GM19467 (cell line): ENCODE data around the gene NKX3-2.
A peak's percentile ranks its signal among the peaks of the same experiment; 100 is the strongest.

Source experiments
- ATAC-seq: cut with Tn5 transposase; IDR thresholded peaks from one replicate; pipeline ENCODE4 v1.9.1; 2021; ENCODE audit warnings: mild to moderate bottlenecking, moderate library complexity; ENCODE audit not compliant: unreplicated experiment

Gene NKX3-2

GRCh38 chr4:13546142-13546940 lies 2.0 kb upstream of the NKX3-2 start:
- ATAC-seq = no peak

DNA sequence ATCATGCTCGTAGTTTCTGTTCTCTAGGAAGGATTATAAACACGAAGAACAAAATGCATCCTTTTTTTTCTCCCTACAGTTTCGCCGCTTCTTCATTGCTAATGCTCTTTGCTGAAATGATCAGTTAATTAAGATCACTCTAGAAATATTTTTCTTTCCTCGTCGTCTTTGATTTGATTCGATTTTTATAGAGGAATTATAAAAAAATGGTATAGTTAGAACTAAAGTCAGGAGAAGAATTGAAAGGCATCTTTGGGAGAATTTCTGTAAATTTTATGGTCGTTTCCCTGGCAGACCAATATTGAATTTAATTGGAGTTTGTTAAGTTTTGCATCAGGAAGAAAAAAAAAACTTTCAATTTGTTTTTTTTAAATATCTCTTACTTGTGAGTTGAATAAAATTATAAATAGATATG lies 1.1 kb upstream of the NKX3-2 start:
- ATAC-seq = no peak

GRCh38 chr4:13544606-13545393 lies 492 bp upstream of the NKX3-2 start:
- peak; percentile 42 for ATAC-seq

DNA sequence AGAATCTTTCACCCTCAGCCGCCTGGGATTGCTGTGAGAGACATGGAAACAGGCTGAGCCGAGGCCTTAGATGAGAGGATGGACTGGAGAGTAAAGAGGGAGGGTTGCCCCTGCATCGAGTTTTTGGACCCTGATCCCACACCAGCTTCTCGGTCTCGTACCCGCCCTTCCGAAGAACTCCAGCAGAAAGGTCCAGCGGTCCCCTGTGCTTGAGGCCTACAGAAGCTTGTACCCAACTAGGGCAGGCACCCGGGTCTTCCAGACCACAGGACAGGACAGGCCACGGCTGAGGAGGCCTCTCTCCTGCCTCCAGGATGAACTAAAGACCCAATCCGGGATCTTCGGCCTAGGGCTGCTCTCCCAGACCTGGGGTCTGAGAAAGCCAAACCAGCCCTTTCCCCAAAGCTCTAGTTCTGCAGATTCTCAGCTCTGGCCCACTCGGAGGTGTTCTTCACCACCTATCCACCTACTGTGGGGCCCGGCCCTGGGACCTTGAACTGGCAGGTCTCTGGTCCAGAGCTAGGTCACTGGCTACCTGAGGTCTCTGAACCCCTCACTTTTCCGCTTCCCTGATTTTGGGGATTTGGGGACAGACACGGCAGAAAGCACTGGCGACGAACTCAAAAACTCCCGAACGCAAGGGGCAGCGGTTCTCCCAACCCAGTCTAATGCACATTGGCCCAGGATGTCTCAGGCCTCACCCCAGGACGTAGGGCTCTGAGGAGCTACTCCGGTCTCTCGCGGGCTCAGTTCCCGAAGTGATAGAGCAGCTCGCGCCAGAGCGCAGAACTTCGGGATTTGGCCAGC lies 1.1 kb downstream of the NKX3-2 start:
- no peak for ATAC-seq

DNA sequence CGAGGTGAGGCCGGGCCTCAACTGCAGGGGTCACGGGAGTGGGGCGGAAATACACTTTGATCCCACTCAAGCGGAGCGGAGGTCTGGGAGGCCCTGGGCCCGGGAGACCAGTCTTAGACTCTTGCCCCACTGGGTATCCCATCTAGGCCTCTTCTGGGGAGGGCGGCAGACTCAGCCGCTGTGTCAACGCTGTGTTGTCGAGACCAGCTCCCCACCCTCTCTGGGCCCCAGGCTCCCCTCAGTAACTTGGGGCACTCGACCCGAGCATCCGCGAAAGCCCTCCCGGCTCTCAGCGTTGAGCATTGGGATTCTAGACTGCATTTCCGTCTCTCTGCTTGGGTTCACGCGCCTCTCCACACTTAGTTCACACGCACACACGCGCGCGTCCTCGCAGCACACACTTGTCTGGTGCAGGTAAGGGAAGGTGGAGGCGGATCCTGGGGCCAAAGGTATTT lies 1.7 kb downstream of the NKX3-2 start:
- no peak for ATAC-seq

GRCh38 chr4:13541720-13542576 lies 2.4 kb downstream of the NKX3-2 start:
- ATAC-seq = no peak

- ATAC-seq = no peak
Observed at GRCh38 chr4:13541176-13541604, 3.1 kb downstream of the NKX3-2 start.

- no peak for ATAC-seq
Observed at GRCh38 chr4:13540446-13541175, 3.7 kb downstream of the NKX3-2 start.

DNA sequence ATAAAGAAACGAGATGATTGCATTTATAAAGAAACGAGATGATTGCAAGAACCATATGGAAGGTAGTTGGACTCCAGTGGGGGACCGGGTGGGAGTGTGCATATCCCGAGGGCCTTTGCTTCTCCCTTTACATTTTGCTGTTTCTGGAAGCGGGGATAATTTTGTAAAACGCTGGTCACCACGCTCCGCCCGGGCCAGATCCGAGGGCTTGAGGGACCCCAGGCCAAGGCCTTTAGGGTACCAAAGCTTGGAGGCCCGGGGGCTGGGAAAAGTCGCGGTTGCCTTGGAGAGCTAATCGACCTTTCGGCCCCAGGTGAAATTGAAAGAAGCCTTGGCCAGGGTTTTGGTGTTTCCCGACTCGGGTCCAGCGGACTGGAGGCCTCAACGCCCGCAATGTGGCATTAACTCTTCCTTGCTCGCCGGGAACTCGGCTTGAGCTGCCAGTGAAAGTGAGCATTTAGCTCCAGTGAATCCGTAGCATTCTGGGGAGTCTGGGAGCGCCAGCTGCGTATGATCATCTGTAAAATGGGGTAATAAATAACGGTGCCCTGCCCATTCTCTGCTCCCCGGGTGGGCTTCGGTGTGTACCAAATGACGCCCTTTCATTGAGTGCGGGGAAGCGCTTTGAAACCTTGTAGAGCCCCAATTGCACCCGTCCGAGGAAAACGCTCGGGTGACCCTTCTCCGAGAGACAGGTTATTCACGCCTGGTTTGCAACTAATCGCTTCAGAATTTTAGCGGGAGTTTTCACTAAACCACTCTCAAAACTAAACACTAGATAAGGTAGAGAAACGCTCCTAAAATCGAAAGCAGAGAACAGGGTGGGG lies 4.5 kb downstream of the NKX3-2 start:
- ATAC-seq = no peak

DNA sequence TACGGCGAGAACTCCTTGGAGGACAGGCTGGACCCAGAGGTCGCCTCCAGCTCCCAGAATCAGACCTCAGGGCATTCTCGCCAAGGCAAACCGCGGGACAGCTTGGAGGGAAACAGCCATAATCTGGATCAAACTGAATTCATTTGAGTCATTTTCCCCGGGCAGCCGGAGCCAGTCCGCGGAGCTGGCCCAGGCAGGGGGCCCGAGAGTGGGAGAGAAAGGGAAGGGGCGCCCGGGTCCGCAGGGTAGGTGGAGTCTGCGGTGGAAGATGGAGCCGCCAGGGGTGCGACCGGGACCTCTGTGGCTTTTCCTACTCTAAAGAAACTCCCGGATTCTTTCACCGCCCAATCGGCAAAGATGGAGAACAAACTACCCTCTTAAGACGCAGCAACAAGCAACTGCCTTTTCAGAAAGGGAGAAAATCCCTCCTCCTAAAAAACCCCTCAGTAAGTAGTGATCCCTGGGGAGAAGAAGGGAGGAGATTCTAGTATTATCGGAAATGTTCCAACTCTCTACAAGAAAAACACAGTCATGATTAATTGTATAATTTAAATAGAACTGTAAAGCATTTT lies 5.2 kb downstream of the NKX3-2 start:
- ATAC-seq = no peak

DNA sequence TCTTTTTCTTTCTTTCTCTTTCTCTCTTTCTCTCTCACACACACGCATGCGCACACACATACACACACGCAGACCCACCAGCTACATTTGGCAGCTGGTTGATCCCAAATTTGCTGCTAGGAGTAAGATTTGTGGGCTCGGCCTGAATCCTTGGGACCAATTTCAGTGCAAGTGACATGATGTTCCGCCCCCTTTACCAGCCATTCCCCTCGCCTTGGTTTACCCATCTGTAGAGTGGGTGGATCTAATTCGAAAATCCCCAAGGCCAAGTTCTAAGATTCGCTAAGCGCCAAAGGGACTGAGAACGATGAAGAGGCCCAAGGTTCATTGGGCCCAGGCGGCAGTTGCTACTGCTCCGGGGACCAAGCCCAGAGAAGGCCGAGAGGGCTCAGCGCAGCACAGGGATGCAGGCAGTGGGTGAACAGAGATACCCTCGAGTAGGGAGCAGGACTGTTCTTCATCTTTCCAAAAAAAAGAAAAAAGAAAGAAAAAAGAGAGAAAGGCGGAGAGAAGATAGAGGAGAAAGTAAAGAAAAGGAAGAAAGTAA lies 5.8 kb downstream of the NKX3-2 start:
- no peak for ATAC-seq

DNA sequence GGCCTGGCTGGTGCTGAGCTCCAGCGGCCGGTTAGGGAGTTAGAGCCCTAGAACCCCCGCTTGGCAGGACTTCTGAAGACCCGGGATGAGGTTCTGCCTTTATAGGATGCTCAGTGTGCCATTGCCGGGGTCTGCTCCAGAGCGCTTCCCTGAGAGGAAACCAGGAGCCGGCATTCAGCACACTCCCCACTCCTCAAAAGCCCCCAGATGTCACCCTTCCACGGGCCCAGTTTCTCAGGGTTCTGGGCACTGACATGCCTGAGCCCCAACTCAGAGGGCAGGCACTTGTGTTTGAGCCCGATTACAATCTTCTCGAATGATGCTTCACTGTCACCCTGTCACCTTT lies 6.5 kb downstream of the NKX3-2 start:
- ATAC-seq = no peak

DNA sequence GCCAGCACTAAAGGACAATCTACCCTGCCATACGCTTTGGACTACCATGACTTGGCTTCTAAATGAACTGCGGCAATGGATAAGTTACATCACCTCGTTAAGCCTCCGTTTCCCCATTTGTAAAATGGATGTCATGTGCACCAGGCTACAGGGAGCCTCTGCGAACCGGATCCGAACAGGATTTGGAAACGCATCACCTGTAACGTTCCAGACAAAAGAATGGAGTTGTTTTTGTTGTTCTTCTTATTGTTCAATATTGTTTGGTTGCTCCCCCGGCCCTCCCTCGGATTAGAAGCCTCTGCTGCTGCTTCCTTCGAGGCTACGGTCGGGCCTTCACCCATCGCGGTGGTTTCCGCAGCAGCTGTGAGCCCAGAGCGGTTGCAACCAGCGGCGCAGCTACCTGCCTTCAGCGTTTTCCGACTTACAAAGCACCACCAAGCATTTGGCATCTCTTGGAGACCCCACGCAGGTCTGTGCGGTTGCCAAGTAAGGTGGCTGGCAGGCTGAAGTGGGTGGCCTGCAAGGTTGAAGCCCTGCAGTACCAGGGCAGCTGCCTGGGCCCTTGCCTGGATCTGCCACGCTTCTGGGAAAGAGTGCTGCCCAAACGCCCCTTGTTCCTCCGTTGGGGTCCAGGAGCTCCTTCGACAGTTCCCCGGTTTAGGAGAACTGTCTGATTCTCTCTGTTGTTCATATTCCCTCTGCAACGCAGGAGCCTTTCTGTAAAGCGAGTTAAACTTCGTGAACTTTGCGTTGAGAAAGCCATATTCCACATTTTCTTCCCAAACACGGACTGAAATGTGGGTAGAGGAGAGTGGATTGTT lies 7.1 kb downstream of the NKX3-2 start:
- no peak for ATAC-seq

GRCh38 chr4:13536607-13537006 lies 7.7 kb downstream of the NKX3-2 start:
- ATAC-seq = no peak

- ATAC-seq = no peak
Observed at GRCh38 chr4:13535708-13536361, 8.5 kb downstream of the NKX3-2 start.

GRCh38 chr4:13535118-13535517 lies 9.2 kb downstream of the NKX3-2 start:
- no peak for ATAC-seq
